NCI-H226 (cell line): ENCODE results near the gene NALCN.
A peak's percentile ranks its signal among the peaks of the same experiment; 100 is the strongest.

Experiments
- DNase-seq: peaks from one replicate; pipeline ENCODE4 v3.0.0-alpha.2; 2015

Gene NALCN

GRCh38 chr13:101115762-101116171 is 300.5 kb downstream of the NALCN start:
- no peak for DNase-seq

GRCh38 chr13:101111894-101112293 is 304.4 kb downstream of the NALCN start:
- no peak for DNase-seq

GRCh38 chr13:101109005-101109404 is 307.3 kb downstream of the NALCN start:
- no peak for DNase-seq

- DNase-seq = no peak
Measured at GRCh38 chr13:101098873-101099272, 317.4 kb downstream of the NALCN start.

- no peak for DNase-seq
Measured at GRCh38 chr13:101092985-101093384, 323.3 kb downstream of the NALCN start.

- DNase-seq = no peak
Measured at GRCh38 chr13:101090287-101090686, 326.0 kb downstream of the NALCN start.

GRCh38 chr13:101085551-101085950 is 330.8 kb downstream of the NALCN start:
- DNase-seq = no peak

GRCh38 chr13:101082441-101082840 is 333.9 kb downstream of the NALCN start:
- DNase-seq = no peak

GRCh38 chr13:101080616-101081015 is 335.7 kb downstream of the NALCN start:
- no peak for DNase-seq

GRCh38 chr13:101065329-101065728 is 351.0 kb downstream of the NALCN start:
- no peak for DNase-seq

GRCh38 chr13:101059793-101060192 is 356.5 kb downstream of the NALCN start:
- no peak for DNase-seq

- no peak for DNase-seq
Measured at GRCh38 chr13:101058841-101059240, 357.5 kb downstream of the NALCN start.

GRCh38 chr13:101053301-101054093 is 362.8 kb downstream of the NALCN start:
- DNase-seq = no peak

- DNase-seq = no peak
Measured at GRCh38 chr13:101049166-101049850, 367.0 kb downstream of the NALCN start.

GRCh38 chr13:101036546-101036945 is 379.8 kb downstream of the NALCN start:
- DNase-seq = no peak

- DNase-seq = no peak
Measured at GRCh38 chr13:101035119-101035620, 381.1 kb downstream of the NALCN start.

- no peak for DNase-seq
Measured at GRCh38 chr13:101026736-101027398, 389.4 kb downstream of the NALCN start.

- DNase-seq = no peak
Measured at GRCh38 chr13:101026328-101026727, 390.0 kb downstream of the NALCN start.

- no peak for DNase-seq
Measured at GRCh38 chr13:101025925-101026324, 390.4 kb downstream of the NALCN start.

- DNase-seq = no peak
Measured at GRCh38 chr13:101025519-101025918, 390.8 kb downstream of the NALCN start.

- DNase-seq = no peak
Measured at GRCh38 chr13:101019126-101019525, 397.2 kb downstream of the NALCN start.

GRCh38 chr13:101018720-101019119 is 397.6 kb downstream of the NALCN start:
- DNase-seq = peak; percentile 60

GRCh38 chr13:101017123-101017872 is 399.0 kb downstream of the NALCN start:
- DNase-seq = no peak
